Adipocyte (in vitro differentiated cells): ENCODE measurements around the gene CRYBG2.
A peak's percentile ranks its signal among the peaks of the same experiment; 100 is the strongest.

Experiments used
- DNase-seq: peaks from one replicate; pipeline ENCODE4 v3.0.0-alpha.2; 2015; ENCODE audit warnings: low read depth
- H3K27me3 ChIP-seq: replicated peaks from 2 replicates; pipeline ENCODE4 v1.7.0; 2013; ENCODE audit warnings: mild to moderate bottlenecking, low read length, moderate library complexity; ENCODE audit not compliant: control insufficient read depth, insufficient read depth
- H3K36me3 ChIP-seq: 2 replicates; pipeline ENCODE4 v1.7.0; 2013; ENCODE audit warnings: low read length, mild to moderate bottlenecking, moderate library complexity; ENCODE audit not compliant: control insufficient read depth, insufficient read depth, severe bottlenecking
- H3K4me1 ChIP-seq: 2 replicates; pipeline ENCODE4 v1.7.0; 2013; ENCODE audit warnings: mild to moderate bottlenecking, low read length, moderate library complexity; ENCODE audit not compliant: control insufficient read depth, insufficient read depth
- H3K4me3 ChIP-seq: 2 replicates; pipeline ENCODE4 v1.7.0; 2013; ENCODE audit warnings: mild to moderate bottlenecking, low read length, moderate library complexity
- H3K9ac ChIP-seq: 2 replicates; pipeline ENCODE4 v1.7.0; 2013; ENCODE audit warnings: mild to moderate bottlenecking, low read length, moderate library complexity
- H3K9me3 ChIP-seq: 2 replicates; pipeline ENCODE4 v1.7.0; 2013; ENCODE audit warnings: mild to moderate bottlenecking, low read length, moderate library complexity; ENCODE audit not compliant: control insufficient read depth

CRYBG2 gene

GRCh38 chr1:26368006-26368405, 14.1 kb upstream of the CRYBG2 start:
- Histone ChIP-seq H3K4me1 (no peaks in the 10 kb centered on the region), H3K4me3 (no peak overlapping the region), H3K9ac (no peak overlapping the region), H3K36me3 (no peaks in the 10 kb centered on the region), H3K9me3 (peaks cover 2% of the 10 kb centered on the region), H3K27me3 (peaks cover 29% of the 10 kb centered on the region)
- no peak for DNase-seq

DNA sequence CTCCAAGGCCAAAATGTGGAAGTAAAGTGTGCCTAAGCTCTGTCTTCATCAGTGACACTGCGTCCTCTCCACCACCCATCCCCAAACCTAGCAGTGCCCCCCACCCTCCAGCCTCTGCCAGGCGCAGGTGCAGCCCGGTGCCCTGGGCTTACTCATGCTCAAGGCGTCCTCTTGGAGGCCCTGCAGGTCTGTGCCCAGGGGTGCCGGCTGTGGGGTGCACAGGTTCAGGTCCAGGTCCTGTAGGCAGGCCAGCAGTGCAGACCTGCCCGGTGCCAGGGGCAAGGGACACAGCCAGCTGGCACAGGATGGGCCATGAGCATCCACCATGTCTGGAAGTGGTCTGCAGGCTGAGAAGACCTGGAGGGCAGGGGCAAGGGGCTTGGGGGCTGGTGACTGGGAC, 13.5 kb upstream of the CRYBG2 start:
- no peak overlapping the region for H3K4me3 ChIP-seq
- no peak for DNase-seq
- peaks cover 29% of the 10 kb centered on the region for H3K27me3 ChIP-seq
- no peak overlapping the region for H3K9ac ChIP-seq
- H3K9me3 ChIP-seq, result peaks cover 2% of the 10 kb centered on the region
- no peaks in the 10 kb centered on the region for H3K36me3 ChIP-seq
- no peaks in the 10 kb centered on the region for H3K4me1 ChIP-seq

DNA sequence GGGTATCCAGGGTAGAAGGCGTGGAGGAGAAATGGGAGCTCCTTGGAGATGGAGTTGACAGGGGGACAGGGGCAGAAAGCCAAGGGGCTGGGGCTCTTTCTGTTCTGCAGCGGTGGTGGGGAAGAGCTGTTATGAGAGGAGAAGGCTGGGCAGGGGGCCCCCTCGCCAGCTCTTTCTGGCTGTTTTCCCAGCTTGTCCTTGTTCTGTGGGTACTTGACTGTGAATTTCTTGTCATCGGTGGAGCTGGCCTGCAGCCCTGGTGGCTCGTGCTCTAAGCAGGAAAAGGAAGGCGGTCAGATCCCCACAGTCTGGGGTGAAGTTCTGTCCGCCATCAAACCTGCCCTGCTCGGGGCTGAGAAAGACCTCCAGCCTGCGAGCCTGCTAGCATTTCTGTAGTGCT, 11.0 kb upstream of the CRYBG2 start:
- H3K4me3 ChIP-seq, result no peak overlapping the region
- H3K9ac ChIP-seq, result no peak overlapping the region
- peaks cover 41% of the 10 kb centered on the region for H3K27me3 ChIP-seq

DNA sequence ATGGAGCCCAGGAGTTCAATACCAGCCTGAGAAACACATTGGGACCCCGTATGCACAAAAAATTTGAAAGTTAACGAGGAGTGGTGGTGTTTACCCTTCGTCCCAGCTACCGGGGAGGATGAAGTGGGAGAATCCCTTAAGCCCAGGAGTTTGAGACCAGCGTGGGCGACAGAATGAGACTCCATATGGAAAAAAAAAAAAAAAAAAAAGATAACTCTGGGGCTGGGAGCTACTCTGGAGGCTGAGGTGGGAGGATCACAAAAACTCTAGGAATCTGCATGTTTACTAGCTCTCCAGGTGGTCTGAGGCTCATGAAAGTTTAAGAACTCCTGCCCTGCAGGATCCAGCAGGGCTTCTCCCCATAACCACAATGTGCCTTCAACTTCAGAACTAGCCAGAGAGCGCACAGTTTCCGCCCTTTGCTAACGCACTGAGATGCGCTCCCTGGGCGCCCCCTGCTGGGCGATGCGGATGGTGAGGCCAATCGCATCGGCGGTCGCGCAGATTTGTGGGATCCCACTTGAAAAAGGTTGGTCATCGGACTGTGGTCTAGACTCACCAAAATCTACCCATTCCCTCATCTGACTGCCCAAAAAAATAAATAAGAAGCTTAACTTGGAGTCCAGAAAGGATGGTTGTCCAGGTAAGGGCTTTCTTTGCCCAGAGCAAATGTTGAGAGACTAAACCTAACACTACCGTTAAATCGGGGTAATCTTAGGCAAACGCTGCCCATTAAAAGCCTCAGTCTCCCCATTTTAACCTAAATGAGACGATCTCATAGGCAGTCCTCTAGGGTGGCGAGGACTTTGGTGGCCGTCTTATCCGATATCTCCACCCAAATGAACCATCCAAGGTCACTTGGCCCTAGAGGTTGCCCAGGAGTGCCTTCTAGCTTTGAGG, 9.9 kb upstream of the CRYBG2 start:
- peak; percentile 75 for DNase-seq
- H3K4me1 ChIP-seq, result no peaks in the 10 kb centered on the region
- peaks cover 48% of the 10 kb centered on the region for H3K27me3 ChIP-seq
- H3K9me3 ChIP-seq, result no peaks in the 10 kb centered on the region
- H3K36me3 ChIP-seq, result no peaks in the 10 kb centered on the region
- no peak overlapping the region for H3K4me3 ChIP-seq
- no peak overlapping the region for H3K9ac ChIP-seq

More for the DNA sequence above, 11.0 kb upstream of the CRYBG2 start:
- Histone ChIP-seq H3K4me1 (no peaks in the 10 kb centered on the region), H3K36me3 (no peaks in the 10 kb centered on the region), H3K9me3 (no peaks in the 10 kb centered on the region)
- DNase-seq, result no peak

- Histone ChIP-seq H3K27me3 (peaks cover 43% of the 10 kb centered on the region), H3K4me3 (no peak overlapping the region), H3K9ac (no peak overlapping the region), H3K9me3 (no peaks in the 10 kb centered on the region), H3K36me3 (no peaks in the 10 kb centered on the region), H3K4me1 (no peaks in the 10 kb centered on the region)
- DNase-seq, result no peak
Observed at GRCh38 chr1:26362331-26362730, 8.4 kb upstream of the CRYBG2 start.

- Histone ChIP-seq H3K4me1 (no peaks in the 10 kb centered on the region), H3K36me3 (no peaks in the 10 kb centered on the region), H3K27me3 (peaks cover 43% of the 10 kb centered on the region), H3K9ac (no peak overlapping the region), H3K4me3 (no peak overlapping the region), H3K9me3 (no peaks in the 10 kb centered on the region)
- no peak for DNase-seq
Observed at GRCh38 chr1:26361605-26362122, 7.7 kb upstream of the CRYBG2 start.

GRCh38 chr1:26360807-26361604, 7.1 kb upstream of the CRYBG2 start:
- Histone ChIP-seq H3K4me1 (no peaks in the 10 kb centered on the region), H3K27me3 (peaks cover 43% of the 10 kb centered on the region), H3K9me3 (no peaks in the 10 kb centered on the region), H3K9ac (no peak overlapping the region), H3K36me3 (no peaks in the 10 kb centered on the region), H3K4me3 (no peak overlapping the region)
- DNase-seq, result no peak

- H3K4me3 ChIP-seq, result no peak overlapping the region
- no peaks in the 10 kb centered on the region for H3K36me3 ChIP-seq
- H3K9ac ChIP-seq, result no peak overlapping the region
- DNase-seq, result no peak
- peaks cover 43% of the 10 kb centered on the region for H3K27me3 ChIP-seq
- no peaks in the 10 kb centered on the region for H3K9me3 ChIP-seq
- H3K4me1 ChIP-seq, result no peaks in the 10 kb centered on the region
Observed at GRCh38 chr1:26359981-26360806, 6.3 kb upstream of the CRYBG2 start.

- Histone ChIP-seq H3K9ac (no peak overlapping the region), H3K9me3 (no peaks in the 10 kb centered on the region), H3K4me3 (no peak overlapping the region), H3K36me3 (no peaks in the 10 kb centered on the region), H3K27me3 (peaks cover 46% of the 10 kb centered on the region), H3K4me1 (no peaks in the 10 kb centered on the region)
- no peak for DNase-seq
Observed at GRCh38 chr1:26358411-26359384, 4.8 kb upstream of the CRYBG2 start.

- no peaks in the 10 kb centered on the region for H3K9me3 ChIP-seq
Observed at GRCh38 chr1:26357121-26357602, 3.2 kb upstream of the CRYBG2 start.

More at GRCh38 chr1:26357121-26357602, 3.2 kb upstream of the CRYBG2 start:
- Histone ChIP-seq H3K4me1 (no peaks in the 10 kb centered on the region), H3K4me3 (no peak overlapping the region), H3K9ac (no peak overlapping the region), H3K27me3 (peaks cover 46% of the 10 kb centered on the region), H3K36me3 (no peaks in the 10 kb centered on the region)
- no peak for DNase-seq
